ENCODE measurements around the gene APBA1.

APBA1 gene

DNA sequence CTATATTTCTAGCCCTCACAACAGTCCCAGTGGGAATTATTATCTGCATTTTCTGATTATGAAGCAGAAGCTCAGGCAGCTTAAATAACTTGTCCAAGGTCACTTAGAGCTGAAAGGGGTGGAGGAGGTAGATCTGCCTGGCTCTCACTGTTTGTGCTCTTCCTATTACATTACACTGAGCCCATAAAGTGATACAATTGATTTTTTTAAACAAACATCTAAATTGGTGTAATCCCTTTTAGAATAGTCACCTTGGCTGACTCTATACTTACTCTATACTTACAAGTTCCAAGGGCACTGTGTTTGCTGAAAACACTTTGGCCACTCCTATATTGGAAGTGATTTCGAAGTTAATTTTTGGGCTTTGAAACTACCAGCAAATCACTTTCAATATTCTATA lies 144.7 kb downstream of the APBA1 start:
- no peak for DNase-seq (ENCODE audit: low spot score)
- in situ Hi-C loops (cut with MboI; ENCODE audit: low sequenced_read_pairs, unreplicated experiment): no loop called here
- no peak for TF ChIP-seq CTCF (IDR thresholded peaks at IDR 0.05; ENCODE audit: borderline replicate concordance, control extremely low read depth, extremely low read depth, insufficient read depth, missing control alignments)

- no peak for DNase-seq (ENCODE audit: low spot score)
- in situ Hi-C loops (cut with MboI; ENCODE audit: low sequenced_read_pairs, unreplicated experiment): no loop called here
- TF ChIP-seq CTCF (IDR thresholded peaks at IDR 0.05; ENCODE audit: borderline replicate concordance, control extremely low read depth, extremely low read depth, insufficient read depth, missing control alignments): no peak
Measured at GRCh38 chr9:69526699-69527098, 145.5 kb downstream of the APBA1 start.

DNA sequence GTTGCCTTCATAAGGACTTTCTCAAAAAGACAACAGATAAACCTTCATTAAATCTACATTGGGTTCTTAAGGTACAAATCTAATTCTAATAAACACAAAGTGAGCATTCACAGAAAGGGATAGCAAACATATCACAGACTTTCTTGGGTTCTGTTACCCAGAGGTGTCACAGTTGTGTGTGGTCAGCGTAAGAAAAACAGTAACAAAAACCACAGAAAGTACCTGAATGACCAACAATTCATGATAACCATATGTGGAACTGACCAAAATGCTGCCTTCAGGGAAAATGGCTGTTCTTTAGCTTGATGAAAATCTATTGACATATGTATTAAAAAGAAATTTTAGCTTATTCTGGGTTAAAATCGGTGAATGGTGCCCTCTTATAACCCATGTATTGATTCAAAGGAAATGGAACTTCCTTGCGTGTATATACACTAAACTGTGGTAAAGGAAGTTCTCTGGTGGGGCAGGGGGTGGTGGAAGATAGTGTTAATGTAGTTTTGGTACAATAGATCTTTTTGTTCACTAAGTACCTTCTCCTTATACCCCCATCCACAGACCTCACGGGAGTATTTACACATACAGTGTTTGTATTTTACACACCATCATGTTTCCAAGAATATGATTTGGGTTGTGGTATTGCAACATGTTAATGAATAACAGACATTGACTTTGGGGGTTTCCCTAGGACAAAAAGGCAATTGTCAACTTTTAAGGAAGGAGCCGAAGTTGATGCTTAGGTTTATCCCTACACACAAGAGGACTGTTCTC lies 152.5 kb downstream of the APBA1 start:
- no peak for DNase-seq (ENCODE audit: low spot score)
- in situ Hi-C loops (cut with MboI; ENCODE audit: low sequenced_read_pairs, unreplicated experiment): no loop called here
- TF ChIP-seq CTCF (IDR thresholded peaks at IDR 0.05; ENCODE audit: borderline replicate concordance, control extremely low read depth, extremely low read depth, insufficient read depth, missing control alignments): no peak

DNA sequence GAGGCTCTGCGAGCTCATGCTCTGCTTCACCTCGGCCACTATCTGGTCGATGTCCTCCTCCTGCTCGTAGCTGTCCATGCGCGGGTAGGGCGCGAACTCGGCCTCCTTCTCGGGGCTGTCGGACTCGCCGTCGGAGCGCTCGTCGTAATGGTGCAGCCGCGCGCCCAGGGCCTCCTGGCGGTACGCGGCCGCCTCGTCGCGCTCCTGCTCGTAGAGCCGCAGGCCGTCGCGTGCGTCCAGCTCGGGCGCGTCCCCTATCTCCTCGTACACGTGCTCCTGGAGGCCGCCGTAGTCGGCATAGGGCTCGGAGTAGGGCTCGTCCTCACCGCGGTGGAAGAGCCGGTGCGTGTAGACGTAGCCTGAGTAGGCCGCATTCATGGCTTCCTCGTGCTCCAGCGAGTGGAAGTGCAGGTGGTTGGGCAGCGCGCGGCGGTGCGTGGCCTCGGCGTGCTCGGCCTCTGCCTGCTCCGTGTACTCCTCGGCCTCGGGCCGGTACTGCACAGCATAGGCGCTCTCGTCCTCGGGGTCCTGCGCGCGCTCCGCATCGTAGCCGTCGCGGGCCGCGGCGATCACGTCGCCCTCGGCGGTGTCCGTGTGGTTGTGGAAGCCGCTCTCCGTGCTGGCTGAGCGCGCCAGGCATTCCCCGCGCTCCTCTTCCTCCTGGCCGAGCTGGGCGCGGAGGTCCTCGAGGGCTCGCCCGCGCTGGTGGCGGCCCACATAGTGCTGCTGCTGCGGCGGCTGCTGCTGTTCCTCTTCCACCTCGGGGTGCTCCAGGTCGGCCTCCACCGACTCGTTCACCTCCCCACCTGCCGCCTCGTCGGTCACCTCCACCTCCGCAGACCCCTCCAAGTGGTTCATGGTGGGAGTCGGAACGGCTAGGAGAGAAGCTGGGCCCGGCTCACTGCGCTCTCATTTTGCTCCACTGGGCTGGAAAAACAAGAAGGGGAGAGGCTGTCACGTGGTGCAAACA lies 155.5 kb downstream of the APBA1 start:
- no peak for DNase-seq (ENCODE audit: low spot score)
- TF ChIP-seq CTCF (IDR thresholded peaks at IDR 0.05; ENCODE audit: borderline replicate concordance, control extremely low read depth, extremely low read depth, insufficient read depth, missing control alignments): no peak
- in situ Hi-C loops (cut with MboI; ENCODE audit: low sequenced_read_pairs, unreplicated experiment): no loop called here

DNA sequence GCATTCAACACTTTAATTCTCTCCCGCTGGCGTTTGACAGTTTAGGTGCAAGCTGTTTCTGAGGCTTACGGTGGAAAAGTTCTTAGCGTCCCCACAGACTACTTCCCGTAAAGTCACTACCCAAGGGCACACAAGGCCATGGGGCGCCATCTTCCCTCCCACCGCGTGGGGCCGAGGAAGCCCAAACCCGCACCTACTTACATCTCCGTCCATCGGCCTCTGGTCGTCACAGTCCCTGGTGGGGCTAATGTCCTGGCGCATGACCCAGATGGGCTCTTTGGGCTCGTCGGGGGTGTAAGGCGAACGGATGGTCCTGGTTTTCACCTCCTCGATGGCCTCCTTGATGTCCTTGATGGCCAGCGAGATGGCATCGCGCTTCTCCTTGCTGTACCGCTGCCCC lies 156.4 kb downstream of the APBA1 start:
- TF ChIP-seq CTCF (IDR thresholded peaks at IDR 0.05; ENCODE audit: borderline replicate concordance, control extremely low read depth, extremely low read depth, insufficient read depth, missing control alignments): no peak
- in situ Hi-C loops (cut with MboI; ENCODE audit: low sequenced_read_pairs, unreplicated experiment): no loop called here
- DNase-seq (ENCODE audit: low spot score): no peak

DNA sequence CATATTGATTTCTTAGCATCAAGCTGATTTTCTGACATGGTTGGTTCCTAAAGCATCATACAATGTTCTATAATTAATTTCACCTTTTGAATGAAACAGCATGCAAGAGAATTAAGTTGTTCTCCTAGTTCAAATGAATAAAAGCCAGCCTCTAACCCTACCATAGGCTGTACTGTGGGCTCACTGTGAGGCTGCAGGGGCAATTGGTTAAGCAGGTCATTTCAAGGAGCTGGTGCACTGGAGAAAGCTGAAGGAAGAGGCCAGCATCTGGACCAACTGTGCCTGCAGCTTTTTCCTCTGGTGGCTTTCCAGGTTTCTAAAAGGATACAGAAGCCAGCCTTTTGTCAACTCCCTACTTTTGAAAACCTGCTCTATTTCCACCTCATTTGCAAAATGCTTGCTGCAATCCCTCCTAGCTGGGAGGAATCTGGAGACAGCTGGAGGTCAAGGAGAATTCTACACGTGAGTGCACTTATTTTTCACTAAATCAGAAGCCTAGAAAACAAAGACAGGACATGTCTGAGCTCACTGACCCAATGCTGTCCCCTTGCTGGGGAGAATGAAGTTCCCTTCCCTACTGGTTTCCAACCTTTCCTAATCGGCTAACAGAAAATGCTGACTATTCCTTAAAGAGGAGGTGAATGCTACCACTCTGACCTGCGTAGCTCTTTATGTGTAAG lies 158.9 kb downstream of the APBA1 start:
- TF ChIP-seq CTCF (IDR thresholded peaks at IDR 0.05; ENCODE audit: borderline replicate concordance, control extremely low read depth, extremely low read depth, insufficient read depth, missing control alignments): no peak
- in situ Hi-C loops (cut with MboI; ENCODE audit: low sequenced_read_pairs, unreplicated experiment): no loop called here
- no peak for DNase-seq (ENCODE audit: low spot score)

Data from GM13976 (cell line).